HG02870 (cell line): ENCODE measurements around the gene FOXP1.
A peak's percentile ranks its signal among the peaks of the same experiment; 100 is the strongest.

Source experiments
- ATAC-seq: cut with Tn5 transposase; IDR thresholded peaks from one replicate; pipeline ENCODE4 v1.9.1; 2021; ENCODE audit warnings: mild to moderate bottlenecking, moderate library complexity; ENCODE audit not compliant: unreplicated experiment

FOXP1 gene

GRCh38 chr3:71005702-71006321 is 577.7 kb downstream of the FOXP1 start:
- ATAC-seq: no peak

DNA sequence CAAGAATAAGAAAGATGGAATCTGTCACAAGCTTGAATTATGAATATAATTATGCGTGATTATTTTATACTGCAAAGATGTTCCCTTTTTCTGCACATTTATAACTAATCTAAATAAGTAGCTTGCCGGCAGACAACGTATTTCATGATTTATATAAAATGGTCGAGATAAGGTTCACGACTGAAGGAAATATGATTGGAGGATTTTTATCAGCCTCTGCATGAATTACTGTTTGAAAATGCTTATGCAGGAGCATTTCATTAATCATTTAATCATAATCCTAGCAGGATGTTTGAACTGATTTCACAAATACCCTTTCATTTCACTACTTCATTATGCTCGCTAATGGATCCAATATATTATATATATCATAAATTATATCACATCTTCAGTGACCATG is 580.0 kb downstream of the FOXP1 start:
- ATAC-seq: no peak

- no peak for ATAC-seq
Measured at GRCh38 chr3:71002298-71002697, 581.2 kb downstream of the FOXP1 start.

GRCh38 chr3:71001303-71001830 is 582.2 kb downstream of the FOXP1 start:
- ATAC-seq: no peak

- no peak for ATAC-seq
Measured at GRCh38 chr3:71000483-71000882, 583.0 kb downstream of the FOXP1 start.

GRCh38 chr3:70999730-71000129 is 583.8 kb downstream of the FOXP1 start:
- no peak for ATAC-seq

DNA sequence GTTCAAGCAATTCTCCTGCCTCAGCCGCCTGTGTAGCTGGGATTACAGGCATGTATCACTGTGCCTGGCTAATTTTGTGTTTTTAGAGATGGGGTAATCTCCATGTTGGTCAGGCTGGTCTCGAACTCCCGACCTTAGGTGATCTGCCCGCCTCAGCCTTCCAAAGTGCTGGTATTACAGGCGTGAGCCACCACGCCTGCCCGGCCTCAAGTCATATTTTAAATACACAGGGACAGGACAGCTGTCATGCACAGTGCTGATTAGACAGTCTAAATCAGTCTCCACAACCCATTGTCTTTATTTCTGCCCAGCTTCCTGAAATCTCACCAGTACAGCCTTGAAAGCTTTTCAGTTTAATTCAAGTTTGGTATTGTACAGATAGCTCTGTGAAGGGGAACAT is 587.4 kb downstream of the FOXP1 start:
- ATAC-seq: no peak

DNA sequence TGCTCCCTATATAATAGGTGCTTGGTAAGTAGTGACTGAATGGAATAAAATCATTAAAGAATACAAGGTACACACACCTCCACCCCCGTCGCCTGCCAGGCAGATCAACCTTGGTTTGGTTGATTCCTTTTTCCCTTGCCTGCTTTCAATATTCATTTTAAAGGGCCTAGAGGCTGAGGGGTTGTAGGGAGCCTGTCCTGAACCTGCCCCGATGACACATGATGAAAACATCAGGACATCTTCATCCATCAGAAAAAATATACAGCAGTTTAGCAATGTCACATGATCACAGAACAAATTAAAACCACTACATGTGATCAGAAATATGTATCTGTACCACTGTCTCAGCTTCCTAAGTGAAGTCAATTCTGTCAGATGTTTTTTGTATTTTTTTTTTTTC is 588.9 kb downstream of the FOXP1 start:
- no peak for ATAC-seq

DNA sequence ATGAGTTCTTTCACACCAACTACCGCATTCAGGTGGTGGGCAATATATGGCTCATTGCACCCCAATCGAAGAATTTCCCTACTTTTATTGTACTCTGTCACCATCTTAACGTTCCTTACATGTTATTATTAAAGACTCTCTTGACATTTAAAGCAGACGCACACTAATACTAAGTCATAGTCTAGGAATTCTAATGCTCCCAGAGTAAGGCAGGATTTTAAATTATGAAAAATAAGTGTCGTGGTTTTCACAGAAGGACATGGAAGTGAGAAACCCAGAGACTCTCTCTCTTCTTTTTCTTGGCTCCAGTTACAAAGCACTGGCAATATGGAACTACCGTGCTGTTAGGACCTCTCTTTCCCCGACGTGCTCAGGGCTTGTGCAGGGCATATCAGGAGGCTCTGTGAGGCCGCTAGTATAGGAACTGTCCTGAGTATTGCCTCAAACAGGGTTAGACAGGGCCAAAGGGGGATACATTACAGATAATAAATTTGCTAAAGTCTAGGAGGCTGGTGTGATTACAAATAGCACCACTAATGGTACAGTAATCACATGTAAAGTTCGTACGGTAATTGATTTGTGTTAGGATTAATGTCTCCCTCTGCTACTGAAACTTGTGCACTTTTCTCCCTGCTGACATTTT is 590.8 kb downstream of the FOXP1 start:
- no peak for ATAC-seq

GRCh38 chr3:70992131-70992530 is 591.4 kb downstream of the FOXP1 start:
- ATAC-seq: no peak

- ATAC-seq: no peak
Measured at GRCh38 chr3:70990723-70991122, 592.8 kb downstream of the FOXP1 start.

- ATAC-seq: no peak
Measured at GRCh38 chr3:70990185-70990584, 593.3 kb downstream of the FOXP1 start.

GRCh38 chr3:70989174-70989573 is 594.4 kb downstream of the FOXP1 start:
- ATAC-seq: no peak

GRCh38 chr3:70988111-70988510 is 595.4 kb downstream of the FOXP1 start:
- no peak for ATAC-seq

DNA sequence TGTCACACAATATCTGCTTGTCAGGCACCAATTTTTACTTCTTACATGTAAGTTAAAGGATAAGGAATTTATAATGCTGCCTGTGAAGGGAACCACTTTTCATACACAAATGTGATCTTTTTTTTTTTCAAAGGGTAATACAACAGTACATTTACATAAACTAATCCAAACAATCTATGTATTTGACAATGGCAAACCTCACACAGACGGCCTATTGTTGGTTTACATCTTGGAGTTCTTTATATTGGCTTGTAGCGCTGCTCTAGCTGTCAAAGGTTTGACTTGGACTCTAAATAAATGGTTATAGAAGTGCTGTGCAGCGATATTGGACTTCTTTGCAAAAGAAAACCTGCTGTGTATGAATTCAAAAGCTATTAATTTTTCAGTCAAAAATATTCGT is 598.0 kb downstream of the FOXP1 start:
- ATAC-seq: no peak

DNA sequence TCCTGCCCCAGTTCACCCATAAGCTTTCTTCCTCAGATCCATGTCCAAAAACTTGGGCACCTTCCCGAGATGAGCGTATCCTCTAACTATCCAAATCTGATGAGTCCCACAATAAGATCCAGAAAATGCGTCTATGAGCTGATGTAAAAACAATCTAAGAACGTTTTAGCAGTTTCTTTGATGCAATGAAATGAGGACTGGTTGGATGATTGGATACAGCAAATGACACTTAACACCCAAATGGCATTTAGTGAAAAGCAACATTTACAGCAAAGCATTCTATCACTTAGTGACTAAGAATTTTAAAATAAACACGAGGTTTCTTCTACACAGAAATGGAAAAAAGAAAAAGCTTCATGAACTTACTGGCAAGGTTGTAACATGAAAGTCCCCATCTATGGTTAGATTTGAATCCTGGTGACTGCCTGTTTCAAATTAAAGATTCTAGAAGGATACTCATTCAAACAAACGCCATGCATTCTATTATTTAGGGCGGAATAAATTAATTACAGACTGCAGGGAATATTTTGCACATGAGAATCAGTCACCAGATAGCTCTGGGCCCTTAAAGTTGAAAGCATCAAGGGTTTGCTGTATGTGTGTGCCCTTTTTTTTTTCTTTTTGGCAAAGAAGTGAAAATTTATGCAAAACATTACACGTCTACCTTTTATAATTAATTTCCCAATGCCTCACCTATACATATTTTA is 598.6 kb downstream of the FOXP1 start:
- ATAC-seq: no peak

GRCh38 chr3:70982700-70983140 is 600.8 kb downstream of the FOXP1 start:
- peak; percentile 55 for ATAC-seq

DNA sequence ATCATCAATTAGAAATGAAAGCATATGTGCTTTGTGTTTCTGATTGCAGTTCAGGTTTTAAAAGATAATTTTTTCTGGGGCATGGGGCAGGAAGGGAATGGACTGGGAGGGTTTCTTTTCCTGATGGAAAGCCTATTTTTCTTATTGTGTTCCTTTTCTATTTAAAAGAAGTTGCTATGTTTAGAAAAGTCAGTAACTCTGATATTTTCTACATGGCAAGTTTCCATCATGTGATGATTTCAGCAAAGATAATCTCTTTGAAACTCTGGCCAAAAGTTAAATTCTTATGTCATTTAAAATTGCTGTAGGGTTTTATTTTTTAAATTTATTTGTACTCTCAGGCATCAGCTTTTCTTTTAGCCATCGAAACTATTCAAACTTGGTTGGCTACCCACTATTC is 601.2 kb downstream of the FOXP1 start:
- no peak for ATAC-seq

- ATAC-seq: no peak
Measured at GRCh38 chr3:70981231-70981880, 602.2 kb downstream of the FOXP1 start.

DNA sequence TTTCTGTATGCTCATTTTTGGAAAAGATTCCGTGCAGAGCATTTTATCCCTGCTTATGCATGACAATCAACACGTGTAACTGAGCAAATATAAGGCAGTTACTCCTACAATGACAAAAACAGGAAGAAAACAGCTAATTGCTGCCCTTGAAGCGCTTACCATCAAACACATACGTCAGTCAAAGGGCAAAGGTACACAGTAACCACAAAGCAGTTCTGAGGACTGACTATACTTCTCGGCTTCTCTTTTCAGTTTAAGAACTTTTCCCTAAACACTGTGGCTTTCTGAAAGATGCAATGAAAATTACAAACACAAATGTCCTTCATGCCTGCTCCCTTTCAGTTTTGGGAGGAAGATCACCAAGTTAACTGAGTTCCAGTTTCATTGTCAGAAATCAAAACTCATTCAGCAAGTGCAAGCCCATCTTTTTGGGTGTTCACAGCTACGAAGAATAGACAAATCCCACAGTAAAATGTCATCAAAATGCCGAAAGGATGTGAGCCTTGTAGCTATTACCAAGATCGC is 602.8 kb downstream of the FOXP1 start:
- ATAC-seq: no peak

- no peak for ATAC-seq
Measured at GRCh38 chr3:70979983-70980645, 603.4 kb downstream of the FOXP1 start.
